Gastrocnemius medialis (tissue), 4 donors: ENCODE measurements around the gene NUTM2E. TPM values are rescaled to one million over a fixed set of nuclear protein-coding genes. Genes with fewer than 3 reads are reported as not detected.
"Not testable (repeated sequence)": the region's sequence is repeated elsewhere in the genome, so short reads cannot be mapped to it uniquely, and the experiment has no call there.

ENCODE experiments used
- ATAC-seq, 2 donors: fragments of 150-250 bp; one replicate each; pipeline ENCODE4 v1.9.1; 2016
- DNase-seq, 2 donors: peaks; one replicate each; pipeline ENCODE4 v3.0.0-alpha.2; 2019
- H3K27ac ChIP-seq, 4 donors: fragments of 200-600 bp; sonication (generic); 1 replicate in 1 of 4; 2 replicates in 3 of 4; pipeline ENCODE4 v1.5.1; 2016 to 2018; ENCODE audit warnings: mild to moderate bottlenecking in 2 of 4, moderate library complexity in 1 of 4
- H3K27me3 ChIP-seq, 3 donors: fragments of 200-600 bp; sonication (generic) in 2 of 3; 1 replicate in 1 of 3; 2 replicates in 2 of 3; pipeline versions ENCODE4 v1.5.1 to v1.6.0; 2016 to 2019; ENCODE audit warnings: mild to moderate bottlenecking in 1 of 3, moderate library complexity in 1 of 3
- H3K36me3 ChIP-seq, 2 donors: fragments of 200-600 bp; sonication (generic) in 1 of 2; one replicate each; pipeline ENCODE4 v1.5.1; 2017 to 2018
- H3K4me1 ChIP-seq, 2 donors: fragments of 200-600 bp; sonication (generic) in 1 of 2; one replicate each; pipeline ENCODE4 v1.5.1; 2016 to 2017; ENCODE audit warnings: mild to moderate bottlenecking in 2 of 2
- H3K4me3 ChIP-seq, 4 donors: fragments of 200-600 bp; sonication (generic) in 3 of 4; 1 replicate in 1 of 4; 2 replicates in 3 of 4; pipeline ENCODE4 v1.5.1; 2016 to 2019; ENCODE audit warnings: mild to moderate bottlenecking in 2 of 4
- H3K9me3 ChIP-seq, 3 donors: fragments of 200-600 bp; sonication (generic) in 2 of 3; 1 replicate in 1 of 3; 2 replicates in 2 of 3; pipeline ENCODE4 v1.5.1; 2016 to 2019
- POLR2A ChIP-seq, 2 donors: fragments of 450-650 bp; IDR thresholded peaks; one replicate each; pipeline ENCODE4 v1.6.1; 2017; ENCODE audit warnings: antibody characterized with exemption in 2 of 2, mild to moderate bottlenecking in 2 of 2, moderate library complexity in 2 of 2
- in situ Hi-C, 4 donors: fragments of 200-750 bp; cut with MboI; loops; one replicate each; pipeline versions ENCODE4 v1.15.0 to v1.8.0; 2017; ENCODE audit warnings: low sequenced_read_pairs in 4 of 4
- intact Hi-C: fragments of 100-400 bp; cut with DNase I; formaldehyde crosslinking; loops from one replicate; pipeline ENCODE4 v1.15.1; 2023; ENCODE audit warnings: low total_unique reads
- total RNA-seq, 4 donors: library from RNA; depleted of rRNA; stranded (reverse); fragments of >200 nt; gene quantifications; one replicate each; pipeline versions ENCODE4 v1.1.0 to v1.2.3, GENCODE V29; 2016
- TF ChIP-seq, protein P1 (sequence below), 5 experiments: fragments of 450-650 bp in 3 of 5; fragments of 200-600 bp in 2 of 5; sonication (generic) in 2 of 5; IDR thresholded peaks in 4 of 5; conservative IDR thresholded peaks in 1 of 5; 1 replicate in 4 of 5; 2 replicates in 1 of 5; pipeline ENCODE4 v1.5.1; 2016 to 2019; ENCODE audit warnings: antibody characterized with exemption in 5 of 5, mild to moderate bottlenecking in 3 of 5, moderate library complexity in 3 of 5

Gene NUTM2E, protein sequence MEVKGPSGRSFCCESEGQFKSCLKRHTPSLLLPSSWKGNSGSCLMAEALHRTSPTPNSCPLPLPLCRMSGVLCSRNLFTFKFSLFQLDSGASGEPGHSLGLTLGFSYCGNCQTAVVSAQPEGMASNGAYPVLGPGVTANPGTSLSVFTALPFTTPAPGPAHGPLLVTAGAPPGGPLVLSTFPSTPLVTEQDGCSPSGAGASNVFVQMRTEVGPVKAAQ (N-terminal part only)
- total RNA-seq = not detected

DNA sequence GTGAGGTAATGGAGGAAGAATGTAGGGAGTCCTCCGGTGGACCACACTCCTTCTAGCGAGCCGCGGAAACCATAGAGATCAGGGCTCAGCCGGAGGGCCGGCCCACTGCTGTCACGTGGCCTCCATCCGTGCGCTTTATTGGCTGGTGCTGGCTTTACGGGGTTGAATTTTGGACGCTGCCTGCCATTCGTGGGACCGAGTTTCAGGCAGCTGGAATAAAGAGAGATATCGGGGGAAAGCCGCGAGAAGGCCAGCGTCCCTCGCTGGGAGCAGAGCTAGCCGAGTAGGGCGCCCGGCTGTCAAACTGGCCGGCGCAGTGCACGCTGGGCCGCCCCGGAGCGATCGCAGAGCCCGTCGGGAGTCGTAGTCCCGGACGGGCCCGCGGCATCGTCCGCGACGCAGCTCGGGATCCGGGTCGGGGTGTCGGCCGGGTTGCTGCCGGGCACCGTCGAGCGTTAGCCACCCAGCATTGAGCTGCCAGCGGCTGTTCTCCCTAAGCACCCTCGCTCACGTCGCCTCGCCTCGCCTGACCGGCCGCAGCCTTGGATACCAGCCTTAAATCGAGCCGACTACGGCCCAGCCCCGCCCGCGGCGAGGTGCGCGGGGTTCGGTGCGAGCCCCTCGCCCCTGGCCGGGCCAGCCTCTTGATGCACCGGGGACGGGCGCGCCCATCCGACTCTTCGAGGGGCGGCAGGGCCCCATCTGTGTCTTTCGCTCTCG, at the start of gene NUTM2E:
NUTM2E (plus strand) TSS at position 244 of the 720 bp plus-strand sequence. CDS start 15,002 bp downstream, outside the sequence.
- Histone ChIP-seq H3K4me1 (peaks cover 9 to 16% of the 10 kb centered on the region in 2 donors), H3K27ac (peak within 1 kb of the TSS; percentile 77 to 90 (median 84)), H3K4me3 (peak within 1 kb of the TSS; percentile 63 to 80 (median 66))
- H3K9me3 ChIP-seq, H3K27me3 ChIP-seq, in situ Hi-C loops, H3K36me3 ChIP-seq: not testable (repeated sequence)
- TF ChIP-seq POLR2A (IDR thresholded peaks at IDR 0.05) = peak; percentile 24 to 52
- ATAC-seq (peak; percentile 97 to 98), DNase-seq (peak; percentile 76 to 88)
- intact Hi-C loops = loop anchor here (10.0 kb wide), 1 partner anchor 98 kb away; no protein-coding TSS in a partner anchor

DNA sequence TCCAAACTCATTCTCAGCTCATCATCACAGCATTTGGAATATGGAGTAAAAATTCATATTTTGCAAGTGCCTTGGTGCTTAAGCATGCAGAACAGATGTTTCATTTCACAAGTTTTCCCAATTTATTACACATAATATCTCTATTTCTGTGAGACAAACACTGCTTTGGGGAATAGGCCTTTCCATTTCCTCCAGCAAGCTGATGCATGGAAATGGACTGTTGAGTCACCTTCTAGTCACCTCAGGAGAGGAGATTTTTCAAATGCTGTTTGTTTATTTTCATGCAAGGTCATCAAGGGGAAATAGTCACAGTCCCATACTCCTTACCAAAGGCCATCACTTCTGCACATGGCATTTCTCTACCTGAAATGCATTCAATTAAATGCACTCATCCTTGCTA, 48.5 kb upstream of the NUTM2E start:
- H3K4me1 ChIP-seq, intact Hi-C loops, ATAC-seq: not testable (repeated sequence)

DNA sequence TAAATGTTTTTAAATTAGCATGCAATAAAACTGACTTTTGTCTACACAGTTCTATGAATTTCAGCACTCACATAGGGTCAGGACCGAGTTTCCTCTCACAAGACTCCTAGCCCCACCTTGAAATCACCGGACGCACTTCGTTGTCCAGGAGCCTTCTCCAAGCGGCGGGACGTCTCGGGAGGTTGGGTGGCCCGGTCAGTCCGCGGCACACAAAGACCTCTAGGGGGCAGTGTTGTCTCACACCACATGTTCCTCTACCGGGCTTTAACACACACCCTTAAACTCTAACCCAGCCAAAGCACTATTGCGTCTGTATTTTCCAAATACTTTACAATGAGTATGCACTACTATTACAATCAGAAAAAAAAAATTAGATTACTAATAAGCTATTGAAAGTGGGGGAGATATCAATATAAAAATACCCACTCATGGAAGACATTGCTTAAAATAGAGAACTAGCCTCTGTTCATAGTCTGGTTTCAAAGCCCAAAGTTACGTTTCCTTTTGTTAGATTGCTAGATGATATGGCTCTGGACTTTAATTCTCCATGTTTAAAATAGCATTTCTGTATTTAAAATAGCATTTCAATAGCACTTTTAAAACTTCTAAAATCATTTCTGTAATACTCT, 47.1 kb upstream of the NUTM2E start:
- H3K36me3 ChIP-seq, H3K27ac ChIP-seq, H3K4me1 ChIP-seq, H3K27me3 ChIP-seq, H3K4me3 ChIP-seq, H3K9me3 ChIP-seq, intact Hi-C loops, in situ Hi-C loops: not testable (repeated sequence)
- peak; percentile 83 to 98 for ATAC-seq
- TF ChIP-seq, protein P1, sequence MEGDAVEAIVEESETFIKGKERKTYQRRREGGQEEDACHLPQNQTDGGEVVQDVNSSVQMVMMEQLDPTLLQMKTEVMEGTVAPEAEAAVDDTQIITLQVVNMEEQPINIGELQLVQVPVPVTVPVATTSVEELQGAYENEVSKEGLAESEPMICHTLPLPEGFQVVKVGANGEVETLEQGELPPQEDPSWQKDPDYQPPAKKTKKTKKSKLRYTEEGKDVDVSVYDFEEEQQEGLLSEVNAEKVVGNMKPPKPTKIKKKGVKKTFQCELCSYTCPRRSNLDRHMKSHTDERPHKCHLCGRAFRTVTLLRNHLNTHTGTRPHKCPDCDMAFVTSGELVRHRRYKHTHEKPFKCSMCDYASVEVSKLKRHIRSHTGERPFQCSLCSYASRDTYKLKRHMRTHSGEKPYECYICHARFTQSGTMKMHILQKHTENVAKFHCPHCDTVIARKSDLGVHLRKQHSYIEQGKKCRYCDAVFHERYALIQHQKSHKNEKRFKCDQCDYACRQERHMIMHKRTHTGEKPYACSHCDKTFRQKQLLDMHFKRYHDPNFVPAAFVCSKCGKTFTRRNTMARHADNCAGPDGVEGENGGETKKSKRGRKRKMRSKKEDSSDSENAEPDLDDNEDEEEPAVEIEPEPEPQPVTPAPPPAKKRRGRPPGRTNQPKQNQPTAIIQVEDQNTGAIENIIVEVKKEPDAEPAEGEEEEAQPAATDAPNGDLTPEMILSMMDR (IDR thresholded peaks at IDR 0.05 in 4 of 5, conservative IDR thresholded peaks at IDR 0.05 in 1 of 5) = peak in 4 of 5 experiments; percentile 41 to 66 (median 58)
- peak; percentile 43 to 64 for DNase-seq

More for the DNA sequence above, 48.5 kb upstream of the NUTM2E start:
- DNase-seq, H3K27ac ChIP-seq, H3K9me3 ChIP-seq, H3K4me3 ChIP-seq, in situ Hi-C loops, H3K27me3 ChIP-seq, H3K36me3 ChIP-seq: not testable (repeated sequence)

DNA sequence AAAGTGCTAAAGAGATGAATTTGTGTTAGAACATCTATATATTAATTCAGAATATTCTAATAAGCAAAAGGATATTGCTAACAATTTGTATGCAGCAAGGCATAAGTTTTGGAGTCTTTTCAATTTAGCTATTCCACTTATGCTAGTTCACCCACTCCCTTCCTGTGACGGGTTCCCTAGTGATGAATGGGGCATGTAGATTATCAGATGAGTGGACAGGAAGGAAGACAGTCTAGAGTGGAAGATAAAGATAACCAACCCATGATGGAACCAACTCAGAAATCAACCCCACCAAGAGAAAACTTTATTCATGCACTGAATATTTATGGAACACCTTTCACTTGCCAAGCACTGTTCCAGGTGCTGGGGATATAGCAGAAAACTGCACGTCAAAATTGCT, 46.5 kb upstream of the NUTM2E start:
- H3K36me3 ChIP-seq, in situ Hi-C loops, H3K4me3 ChIP-seq, DNase-seq, H3K4me1 ChIP-seq, H3K27me3 ChIP-seq, H3K9me3 ChIP-seq, H3K27ac ChIP-seq, intact Hi-C loops, ATAC-seq: not testable (repeated sequence)

DNA sequence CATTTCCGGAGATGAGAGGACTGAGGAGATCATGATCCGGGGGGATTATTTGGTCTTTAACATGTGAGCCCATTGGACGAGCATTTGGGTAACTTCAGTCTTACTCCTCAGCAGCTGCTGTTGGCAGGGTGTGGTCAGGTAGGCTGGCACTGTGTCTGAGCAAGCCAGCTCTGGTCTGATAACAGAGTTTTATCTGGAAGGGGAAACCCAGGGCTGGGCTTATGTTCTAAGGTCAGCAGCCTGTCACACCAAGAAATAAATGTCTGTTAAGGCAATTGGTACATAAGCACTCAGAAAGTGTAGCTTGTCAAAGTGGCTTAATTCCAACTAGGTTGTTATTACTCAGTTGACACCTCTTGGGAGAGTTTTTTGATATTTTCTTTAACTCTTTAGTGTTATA, 45.0 kb upstream of the NUTM2E start:
- ATAC-seq, DNase-seq, H3K36me3 ChIP-seq, H3K4me3 ChIP-seq, H3K27me3 ChIP-seq, intact Hi-C loops, H3K9me3 ChIP-seq, in situ Hi-C loops, H3K4me1 ChIP-seq, H3K27ac ChIP-seq: not testable (repeated sequence)

DNA sequence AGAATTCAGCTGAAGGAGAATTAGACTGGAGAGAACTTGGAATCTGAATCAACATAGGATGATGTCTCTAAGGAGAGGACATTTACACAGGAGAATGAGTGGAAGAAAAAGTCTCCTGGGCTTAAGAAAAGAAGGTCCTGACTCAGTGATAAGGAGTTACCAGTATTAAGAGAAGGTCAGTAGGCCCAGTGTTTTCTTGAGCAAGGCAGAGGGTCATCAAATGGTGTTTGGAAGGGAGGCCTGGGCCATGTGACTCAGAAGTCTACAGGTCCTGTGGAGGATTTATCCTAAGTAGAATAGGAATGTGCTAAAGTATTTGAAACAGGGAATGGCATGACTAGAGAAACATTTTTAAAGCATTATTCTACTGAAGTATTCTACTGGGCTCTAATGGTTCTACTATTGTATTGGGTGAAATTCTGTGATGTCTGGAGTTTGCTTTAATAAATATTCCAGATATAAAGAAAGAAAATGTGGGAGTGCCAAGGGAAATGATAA, 39.0 kb upstream of the NUTM2E start:
- H3K4me1 ChIP-seq, intact Hi-C loops, in situ Hi-C loops, H3K4me3 ChIP-seq, H3K9me3 ChIP-seq, ATAC-seq, H3K27ac ChIP-seq, H3K36me3 ChIP-seq, DNase-seq, H3K27me3 ChIP-seq: not testable (repeated sequence)

DNA sequence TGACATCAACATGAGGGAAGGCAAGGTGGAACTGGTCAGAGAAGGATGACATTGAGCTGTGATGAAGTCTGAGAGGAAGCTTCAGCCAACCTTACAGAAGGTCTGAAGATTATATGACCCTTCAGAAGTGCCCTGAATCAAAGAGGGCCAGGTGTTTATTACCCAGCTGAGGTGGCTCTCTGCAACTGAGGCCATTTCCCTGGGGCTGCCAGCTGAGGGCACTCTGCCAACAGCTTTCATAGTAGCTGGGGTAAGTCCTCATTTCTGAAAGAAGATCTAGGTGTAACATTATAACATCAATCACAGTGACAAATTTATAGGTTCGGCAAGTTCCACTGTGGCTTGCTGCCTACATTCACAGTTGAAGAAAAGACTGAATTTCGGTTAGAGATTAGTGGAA, 37.2 kb upstream of the NUTM2E start:
- DNase-seq, H3K4me1 ChIP-seq, in situ Hi-C loops, H3K4me3 ChIP-seq, H3K36me3 ChIP-seq, H3K27me3 ChIP-seq, H3K9me3 ChIP-seq, intact Hi-C loops, H3K27ac ChIP-seq: not testable (repeated sequence)
- peak in 1 of 2 donors; percentile 33 for ATAC-seq

DNA sequence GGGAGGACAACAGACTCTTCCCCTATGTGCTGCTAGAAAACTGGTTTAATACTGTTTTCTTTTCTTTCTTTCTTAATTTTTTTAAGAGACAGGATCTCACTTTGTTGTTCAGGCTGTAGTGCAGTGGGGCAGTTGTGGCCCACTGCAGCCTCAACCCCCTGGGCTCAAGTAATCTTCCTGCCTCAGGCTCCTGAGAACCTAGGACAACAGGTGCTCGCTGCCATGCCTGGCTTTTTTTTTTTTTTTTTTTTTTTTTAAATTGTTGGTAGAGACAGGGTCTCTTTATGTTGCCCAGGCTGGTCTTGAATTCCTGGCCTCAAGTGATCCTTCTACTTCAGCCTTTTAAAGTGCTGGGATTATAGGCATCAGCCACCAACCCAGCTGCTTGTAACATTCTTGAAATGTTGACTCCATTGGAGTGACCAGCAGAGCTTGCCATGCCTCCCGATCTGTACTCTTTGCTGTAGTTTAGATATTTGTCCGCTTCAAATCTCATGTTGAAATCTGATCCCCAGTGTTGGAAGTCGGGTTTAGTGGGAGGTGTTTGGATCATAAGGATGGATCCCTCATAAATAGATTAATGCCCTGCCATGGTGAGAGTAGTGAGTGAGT, 34.5 kb upstream of the NUTM2E start:
- ATAC-seq, H3K9me3 ChIP-seq, H3K27ac ChIP-seq, H3K4me3 ChIP-seq, H3K27me3 ChIP-seq, H3K36me3 ChIP-seq, in situ Hi-C loops, DNase-seq, intact Hi-C loops, H3K4me1 ChIP-seq: not testable (repeated sequence)

DNA sequence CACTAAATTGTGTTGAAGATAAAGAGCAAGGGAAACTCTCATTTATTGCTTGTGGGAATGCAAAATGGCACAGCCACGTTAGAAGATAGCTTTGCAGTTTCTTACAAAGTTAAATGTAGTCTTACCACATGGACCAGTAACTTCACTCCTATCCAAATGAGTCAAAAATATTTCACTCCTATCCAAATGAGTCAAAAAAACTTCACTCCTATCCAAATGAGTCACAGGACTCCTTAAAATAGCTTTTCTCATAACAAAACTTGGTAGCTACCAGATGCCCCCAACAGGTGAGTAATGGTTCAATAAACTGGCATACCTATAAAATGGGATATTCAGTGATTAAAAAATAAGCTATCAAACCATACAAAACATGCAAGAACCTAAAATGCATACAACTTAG, 27.2 kb upstream of the NUTM2E start:
- intact Hi-C loops, H3K4me1 ChIP-seq, H3K27ac ChIP-seq, ATAC-seq, H3K9me3 ChIP-seq, H3K27me3 ChIP-seq, in situ Hi-C loops, H3K4me3 ChIP-seq, H3K36me3 ChIP-seq, DNase-seq: not testable (repeated sequence)

DNA sequence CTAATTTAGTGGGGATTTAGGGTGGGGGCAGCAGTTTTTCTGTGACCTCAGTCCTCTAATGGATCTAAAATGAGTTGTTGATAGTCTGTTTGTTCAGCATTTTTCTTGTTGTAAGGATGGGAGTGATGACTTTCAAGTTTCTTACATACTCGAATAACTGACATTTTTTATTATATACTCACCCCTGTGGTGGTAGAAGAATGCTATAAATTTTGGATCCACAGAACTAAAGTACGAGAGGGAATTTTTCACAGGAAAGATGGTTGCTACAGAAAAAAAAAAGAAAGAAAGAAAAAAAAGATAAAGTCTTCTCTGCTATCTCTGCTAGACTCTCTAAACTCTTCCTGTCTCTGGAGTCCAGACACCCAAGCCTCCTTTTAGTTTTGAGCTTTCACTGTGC, 20.7 kb upstream of the NUTM2E start:
- H3K9me3 ChIP-seq, in situ Hi-C loops, DNase-seq, ATAC-seq, H3K36me3 ChIP-seq, H3K27me3 ChIP-seq, H3K4me3 ChIP-seq, H3K4me1 ChIP-seq, H3K27ac ChIP-seq, intact Hi-C loops: not testable (repeated sequence)
